Right cardiac atrium (tissue), 5 donors: ENCODE measurements around the gene SRRM2. TPM values are rescaled to one million over a fixed set of nuclear protein-coding genes. Genes with fewer than 3 reads are reported as not detected.

Experiments
- ATAC-seq, 2 donors: fragments of 200-7000 bp; cut with Tn5 transposase; one replicate each; pipeline versions ENCODE4 v1.8.0 to v1.9.1; 2020; ENCODE audit warnings: moderate library complexity in 2 of 2, mild to moderate bottlenecking in 1 of 2
- DNase-seq, 3 donors: peaks; one replicate each; pipeline ENCODE4 v3.0.0-alpha.2; 2020
- H3K27ac ChIP-seq: one replicate; pipeline ENCODE4 v1.5.1; 2013; ENCODE audit warnings: mild to moderate bottlenecking, low read length, control low read depth, moderate library complexity
- H3K27me3 ChIP-seq: one replicate; pipeline ENCODE4 v1.6.1; 2013; ENCODE audit not compliant: control insufficient read depth, insufficient read depth
- H3K4me1 ChIP-seq: one replicate; pipeline ENCODE4 v1.6.1; 2013; ENCODE audit warnings: low read length; ENCODE audit not compliant: control insufficient read depth, insufficient read depth
- H3K4me3 ChIP-seq: one replicate; pipeline ENCODE4 v1.5.1; 2013; ENCODE audit warnings: low read length, control low read depth
- H3K9me3 ChIP-seq: one replicate; pipeline ENCODE4 v1.6.1; 2013; ENCODE audit warnings: low read length; ENCODE audit not compliant: control insufficient read depth
- WGBS: extraction: QIAGEN DNeasy Blood & Tissue Kit; methylation state at CpG from one replicate; pipeline ENCODE4 v1.1.7; 2013; 5-methylcytosine and 5-hydroxymethylcytosine counted together
- intact Hi-C, 4 donors: fragments of 100-400 bp; cut with DNase I; formaldehyde crosslinking; loops; one replicate each; pipeline versions ENCODE4 v1.11.0 to v1.14.0; 2022 to 2023
- polyA plus RNA-seq: library from polyadenylated mRNA; stranded (reverse); fragments of 200-250 nt; gene quantifications from one replicate; pipeline ENCODE4 v1.2.3, GENCODE V29; 2013
- total RNA-seq, 4 donors: library from RNA; stranded (reverse); fragmentation: NEBNext Ultra II Directional; extraction: Animal tissue kit (Norgen Biotek cat#: 25700); gene quantifications; one replicate each; pipeline ENCODE4 v1.2.1, GENCODE V29; 2021
- donor health status: healthy with polysubstance abuse.
- donor health status: DM: no; HTN: yes; CAD: no.
- donor health status: DM: no; HTN: no; CAD: no.
- donor health status: DM: no; HTN: yes; CAD: no; lungs with severe emphysema.
- donor health status: DM: yes; HTN: yes; CAD: no.

The SRRM2 gene
- total and polyA plus RNA-seq, 5 donors = 299 to 402 (median 329) TPM

DNA sequence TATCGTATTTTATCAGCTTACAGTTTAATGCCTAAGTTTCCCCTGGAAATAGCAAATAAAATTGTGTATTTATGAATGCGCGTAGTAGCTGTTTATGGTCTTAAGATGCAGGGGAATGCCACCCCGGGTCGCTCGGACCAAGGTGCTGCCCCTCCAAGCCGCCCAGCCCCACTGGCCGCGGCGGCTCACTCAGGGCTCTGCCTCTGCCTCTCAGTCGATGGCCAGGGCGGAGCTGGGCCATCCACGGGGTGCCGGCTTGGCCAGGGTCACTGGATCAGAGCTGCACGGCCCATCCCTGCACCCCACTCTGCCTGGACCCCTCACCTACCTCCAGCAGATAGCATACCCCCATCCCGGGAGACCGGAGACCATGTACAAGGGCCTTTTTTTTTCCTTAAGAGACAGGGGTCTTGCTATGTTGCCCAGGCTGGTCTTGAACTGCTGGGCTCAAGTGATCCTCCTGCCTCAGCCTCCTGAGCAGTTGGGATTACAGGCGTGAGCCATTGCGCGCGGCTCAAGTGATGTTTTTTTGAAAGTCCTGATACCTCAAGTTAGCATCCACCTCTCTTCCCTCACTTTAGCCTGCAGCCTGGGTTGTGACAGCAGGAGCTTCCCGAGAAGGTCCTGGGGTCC lies 43.4 kb upstream of the SRRM2 start:
- no peak for ATAC-seq
- H3K9me3 ChIP-seq = no peaks in the 10 kb centered on the region
- 96% methylated on average over 22 of the region's 22 CpGs for WGBS

DNA sequence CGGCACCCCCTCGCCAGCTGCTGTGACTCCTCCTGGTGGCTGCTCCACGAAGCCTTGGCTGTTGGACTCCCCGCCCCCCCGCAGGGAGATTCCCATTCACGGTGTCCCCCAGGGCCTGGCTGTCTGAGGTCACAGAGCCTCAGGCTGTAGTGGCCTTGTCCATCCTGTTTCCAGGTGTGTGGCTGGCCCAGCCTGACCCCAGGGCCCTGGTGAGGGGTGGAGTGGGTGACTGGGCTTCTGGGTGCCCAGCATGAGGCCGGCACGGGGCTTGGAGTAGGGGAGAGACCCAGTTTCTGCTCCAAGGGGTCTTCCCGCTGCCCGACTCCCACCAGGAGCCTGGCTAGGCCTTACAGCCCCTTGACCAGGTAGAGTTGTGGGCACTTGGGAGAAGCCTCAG lies 42.9 kb upstream of the SRRM2 start:
- H3K27ac ChIP-seq = no peak overlapping the region
- H3K9me3 ChIP-seq = no peaks in the 10 kb centered on the region
- ATAC-seq (no peak), DNase-seq (peak in 2 of 3 donors; percentile 33 to 34)
- H3K4me1 ChIP-seq = no peaks in the 10 kb centered on the region
- H3K4me3 ChIP-seq = no peak overlapping the region
- intact Hi-C loops = no loop called here
- 93% methylated on average over 10 of the region's 10 CpGs for WGBS
- no peaks in the 10 kb centered on the region for H3K27me3 ChIP-seq

More for the DNA sequence above, 43.4 kb upstream of the SRRM2 start:
- intact Hi-C loops = no loop called here
- H3K27me3 ChIP-seq = no peaks in the 10 kb centered on the region
- DNase-seq = peak in 1 of 3 donors; percentile 40
- H3K4me1 ChIP-seq = no peaks in the 10 kb centered on the region
- no peak overlapping the region for H3K27ac ChIP-seq
- no peak overlapping the region for H3K4me3 ChIP-seq

DNA sequence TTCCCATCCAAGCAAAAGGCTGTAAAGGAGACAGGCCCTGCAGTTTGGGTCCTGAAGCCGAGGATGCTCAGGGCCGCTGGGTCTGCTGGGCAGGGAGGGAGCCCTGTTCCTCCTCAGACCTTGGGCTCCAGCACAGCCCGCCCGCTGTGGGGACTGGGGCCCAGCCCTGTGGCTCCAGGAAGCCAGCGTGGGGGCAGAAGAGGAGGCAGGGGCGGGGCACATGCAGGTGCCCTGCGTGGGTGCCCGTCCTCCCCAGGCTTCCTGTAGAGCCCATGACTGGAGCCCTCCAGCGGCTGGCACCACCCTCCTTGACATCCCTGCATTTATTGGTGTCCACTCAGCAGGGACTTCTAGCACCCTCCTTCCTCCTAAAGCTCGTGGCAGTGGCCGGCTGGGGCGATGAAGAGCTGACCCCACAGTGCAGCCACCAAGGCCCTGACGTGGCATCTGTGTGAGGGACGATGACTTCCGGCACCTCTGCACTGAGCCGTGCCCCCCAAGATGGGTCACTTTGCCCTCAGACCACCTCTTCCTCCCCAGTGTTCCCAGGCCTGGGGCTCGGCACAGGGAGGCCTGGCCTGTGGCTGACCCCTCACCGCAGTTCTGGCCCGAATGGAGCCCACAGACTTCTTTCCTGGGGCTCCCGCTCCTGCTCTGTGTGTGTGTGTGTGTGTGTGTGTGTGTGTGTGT lies 42.3 kb upstream of the SRRM2 start:
- WGBS = 82% methylated on average over 20 of the region's 20 CpGs
- Histone ChIP-seq H3K9me3 (no peaks in the 10 kb centered on the region), H3K4me1 (no peaks in the 10 kb centered on the region), H3K27ac (no peak overlapping the region), H3K27me3 (no peaks in the 10 kb centered on the region), H3K4me3 (no peak overlapping the region)
- peak in 2 of 3 donors; percentile 28 to 39 for DNase-seq
- ATAC-seq = no peak
- intact Hi-C loops = no loop called here

DNA sequence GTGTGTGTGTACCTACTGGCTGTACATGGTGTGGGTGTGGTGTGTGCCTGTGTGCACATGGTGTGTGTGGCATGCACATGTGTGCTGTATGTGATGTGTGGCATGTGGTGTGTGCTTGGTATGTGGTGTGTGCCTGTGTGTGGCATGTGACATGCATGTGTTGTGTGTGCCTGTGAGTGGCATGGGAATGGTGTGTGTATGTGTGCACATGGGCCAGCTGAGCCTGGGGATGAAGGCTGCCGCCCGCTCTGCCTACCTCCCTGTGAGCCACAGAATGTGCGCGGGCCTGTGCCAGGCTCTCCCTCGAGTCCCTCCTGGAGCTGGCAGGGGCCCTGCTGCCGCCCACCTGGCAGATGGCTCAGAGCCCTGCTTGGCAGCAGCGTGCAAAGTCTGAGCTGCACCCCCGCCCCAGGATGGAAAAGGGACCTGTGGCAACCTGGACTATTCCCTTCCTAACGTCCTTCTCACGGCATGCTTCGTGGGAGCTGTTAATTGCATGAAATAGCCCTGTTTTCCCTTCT lies 41.7 kb upstream of the SRRM2 start:
- intact Hi-C loops = no loop called here
- Histone ChIP-seq H3K27me3 (no peaks in the 10 kb centered on the region), H3K4me1 (no peaks in the 10 kb centered on the region), H3K4me3 (no peak overlapping the region), H3K9me3 (no peaks in the 10 kb centered on the region), H3K27ac (no peak overlapping the region)
- WGBS = 67% methylated on average over 11 of the region's 11 CpGs
- ATAC-seq (peak in 1 of 2 donors; percentile 4), DNase-seq (peak in 1 of 3 donors; percentile 37)

DNA sequence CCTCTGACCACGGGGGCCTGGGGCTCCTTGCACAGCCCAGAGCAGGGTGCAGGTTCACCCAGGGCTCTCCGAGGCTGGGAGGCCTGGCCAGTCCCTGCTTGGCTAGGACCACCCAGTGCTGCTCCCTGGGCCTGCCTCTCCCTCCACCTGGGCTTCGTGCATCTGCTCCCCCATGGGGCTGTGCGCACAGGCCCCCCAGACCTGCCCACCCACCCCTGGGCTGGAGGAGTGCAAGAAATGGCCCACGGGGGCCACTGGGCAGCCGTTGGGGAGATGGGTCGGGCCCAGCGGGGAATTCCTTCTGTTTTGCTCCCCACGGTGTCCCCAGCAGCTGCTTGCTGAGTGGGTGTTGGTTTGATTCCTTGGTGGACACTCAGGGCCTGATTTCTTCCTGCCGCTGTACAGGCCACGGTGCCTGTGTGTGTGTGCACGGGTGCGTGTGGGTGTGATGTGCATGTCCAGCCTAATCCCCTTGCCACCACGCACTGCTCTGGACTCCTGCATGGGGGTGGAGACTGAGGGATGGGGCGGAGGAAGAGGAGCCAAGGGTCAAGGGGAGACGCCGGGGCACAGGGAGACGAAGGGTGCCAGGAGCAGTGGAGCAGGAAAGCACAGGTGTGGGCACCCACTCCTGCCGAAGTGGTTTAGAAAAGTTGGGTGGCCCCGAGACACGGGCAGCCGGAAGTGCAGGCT lies 40.9 kb upstream of the SRRM2 start:
- peak in 1 of 3 donors; percentile 36 for DNase-seq
- no peaks in the 10 kb centered on the region for H3K9me3 ChIP-seq
- intact Hi-C loops = no loop called here
- WGBS = 62% methylated on average over 22 of the region's 22 CpGs
- no peaks in the 10 kb centered on the region for H3K27me3 ChIP-seq
- no peak overlapping the region for H3K4me3 ChIP-seq
- ATAC-seq = no peak
- no peaks in the 10 kb centered on the region for H3K4me1 ChIP-seq
- H3K27ac ChIP-seq = no peak overlapping the region

DNA sequence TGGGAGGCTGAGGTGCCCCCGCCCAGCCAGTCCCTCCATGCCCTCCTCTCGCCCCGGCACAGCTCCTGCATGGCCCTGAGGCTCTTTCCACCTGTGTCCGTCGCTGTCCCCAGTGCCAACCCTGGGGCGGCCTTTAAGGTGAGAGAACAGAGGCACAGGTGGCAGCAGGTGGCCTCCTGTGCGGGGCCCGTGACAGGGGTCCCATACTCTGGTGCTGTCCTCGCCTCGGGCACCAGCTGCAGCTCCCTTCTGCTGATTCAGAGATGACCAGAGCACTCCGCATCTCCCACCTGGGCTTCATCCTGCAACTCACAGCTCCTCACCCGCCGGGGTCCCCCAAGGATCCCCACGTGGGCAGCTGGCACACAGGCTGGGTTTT lies 40.4 kb upstream of the SRRM2 start:
- intact Hi-C loops = no loop called here
- Histone ChIP-seq H3K27ac (no peak overlapping the region), H3K4me1 (no peaks in the 10 kb centered on the region), H3K27me3 (no peaks in the 10 kb centered on the region), H3K4me3 (no peak overlapping the region), H3K9me3 (no peaks in the 10 kb centered on the region)
- DNase-seq (peak in 1 of 3 donors; percentile 45), ATAC-seq (no peak)
- WGBS = 81% methylated on average over 14 of the region's 14 CpGs

DNA sequence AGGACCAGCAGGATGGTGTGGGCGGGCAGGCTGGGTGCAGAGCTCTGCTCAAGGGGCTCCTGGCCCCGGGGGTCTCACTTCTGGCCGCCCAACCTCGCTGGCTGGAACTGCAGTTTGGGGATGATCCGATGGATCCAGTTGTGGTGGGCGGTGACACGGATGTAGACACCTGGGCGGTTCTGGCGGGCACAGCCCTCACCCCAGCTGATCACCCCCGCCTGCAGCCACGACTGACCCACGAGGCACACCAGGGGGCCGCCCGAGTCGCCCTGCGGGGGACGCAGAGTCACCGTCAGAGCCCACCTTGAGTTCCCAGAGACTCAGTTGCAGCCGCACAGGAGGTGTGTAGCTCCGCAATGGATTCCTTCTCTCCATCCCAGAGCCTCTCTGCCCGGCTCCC lies 39.9 kb upstream of the SRRM2 start:
- no peaks in the 10 kb centered on the region for H3K27me3 ChIP-seq
- no peaks in the 10 kb centered on the region for H3K9me3 ChIP-seq
- DNase-seq (peak in 1 of 3 donors; percentile 53), ATAC-seq (no peak)
- no peak overlapping the region for H3K27ac ChIP-seq
- H3K4me1 ChIP-seq = no peaks in the 10 kb centered on the region
- intact Hi-C loops = no loop called here
- no peak overlapping the region for H3K4me3 ChIP-seq
- 81% methylated on average over 21 of the region's 21 CpGs for WGBS

DNA sequence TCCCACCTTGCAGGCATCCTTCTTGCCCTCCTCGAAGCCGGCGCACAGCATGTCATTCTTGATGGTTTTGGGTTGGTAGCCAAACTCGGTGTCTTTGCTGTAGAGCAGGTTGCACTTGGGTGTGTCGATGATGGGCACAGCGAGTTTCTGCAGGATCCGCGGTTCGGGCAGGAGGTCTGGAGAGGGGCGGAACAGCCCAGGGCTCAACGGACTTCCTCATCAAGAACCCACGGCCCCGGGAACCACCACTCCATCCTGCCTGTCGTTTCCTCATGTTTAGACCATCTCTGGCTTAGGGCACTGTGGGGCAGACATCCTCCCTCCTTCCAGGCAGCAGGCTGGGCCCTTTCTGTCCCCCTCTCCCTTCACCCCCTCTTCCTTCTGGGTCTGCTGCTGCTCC lies 38.9 kb upstream of the SRRM2 start:
- no peak overlapping the region for H3K4me3 ChIP-seq
- ATAC-seq (no peak), DNase-seq (no peak)
- H3K27me3 ChIP-seq = no peaks in the 10 kb centered on the region
- intact Hi-C loops = no loop called here
- H3K27ac ChIP-seq = no peak overlapping the region
- no peaks in the 10 kb centered on the region for H3K4me1 ChIP-seq
- no peaks in the 10 kb centered on the region for H3K9me3 ChIP-seq
- 79% methylated on average over 14 of the region's 14 CpGs for WGBS

DNA sequence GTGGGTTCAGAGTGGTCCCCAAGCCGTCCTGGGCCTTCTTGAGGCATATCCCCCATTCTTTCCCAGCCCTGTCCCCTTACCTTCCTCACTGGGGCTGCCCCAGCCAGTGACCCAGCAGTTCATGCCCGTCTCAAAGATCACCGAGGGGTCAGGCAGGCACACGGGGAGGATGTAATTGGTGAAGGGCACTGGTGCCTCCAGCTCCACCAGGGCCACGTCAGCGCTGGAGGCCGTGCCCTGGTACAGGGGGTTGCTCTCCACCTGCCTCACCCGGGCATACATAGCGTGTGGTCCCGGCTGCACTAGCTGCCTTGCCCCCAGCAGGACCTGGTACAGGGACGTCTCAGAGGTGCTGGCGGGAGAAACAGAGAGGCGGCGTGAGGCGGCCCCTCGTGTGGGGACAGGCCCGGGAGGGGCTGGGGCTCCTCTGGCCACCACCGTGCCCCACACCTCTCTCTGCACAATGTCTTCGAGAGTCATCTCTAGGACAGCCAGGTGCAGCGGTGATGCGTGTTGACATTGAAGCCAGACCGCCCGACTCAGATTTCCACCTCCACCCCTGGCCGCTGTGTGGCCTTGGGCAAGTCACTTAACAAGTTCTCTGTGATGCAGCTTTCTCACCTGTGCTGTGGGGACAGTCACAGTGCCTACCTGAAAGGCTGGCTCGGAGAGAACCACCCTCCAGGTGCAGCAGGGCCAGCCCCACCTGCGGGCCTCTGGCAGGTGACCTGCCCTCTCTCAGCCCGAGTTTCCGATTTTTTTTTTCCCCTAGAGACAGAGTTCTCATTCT lies 38.3 kb upstream of the SRRM2 start:
- H3K9me3 ChIP-seq = no peaks in the 10 kb centered on the region
- DNase-seq (no peak), ATAC-seq (no peak)
- 85% methylated on average over 28 of the region's 28 CpGs for WGBS
- H3K4me3 ChIP-seq = no peak overlapping the region
- no peak overlapping the region for H3K27ac ChIP-seq
- intact Hi-C loops = no loop called here
- H3K4me1 ChIP-seq = no peaks in the 10 kb centered on the region
- H3K27me3 ChIP-seq = no peaks in the 10 kb centered on the region

DNA sequence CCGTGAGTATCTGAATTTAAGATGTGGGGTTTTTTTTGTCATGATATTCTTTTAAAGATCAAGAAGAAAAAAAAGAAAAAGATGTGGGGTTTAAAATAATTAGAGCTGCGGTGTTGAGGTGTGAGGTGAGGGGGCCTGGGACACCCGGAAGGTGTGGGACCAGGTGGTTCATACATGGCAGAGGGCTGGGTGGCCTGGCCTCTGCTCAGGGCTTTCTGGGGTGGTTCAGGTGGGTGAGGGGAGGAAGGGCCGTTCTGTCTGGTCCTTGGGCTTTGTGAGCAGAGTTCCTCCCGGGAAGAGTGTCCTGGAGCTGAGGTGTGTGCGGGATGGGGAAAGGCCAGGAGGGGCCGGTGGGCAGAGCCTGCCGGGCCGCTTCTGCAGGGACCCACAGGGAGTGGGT lies 37.4 kb upstream of the SRRM2 start:
- no peaks in the 10 kb centered on the region for H3K4me1 ChIP-seq
- DNase-seq = no peak
- H3K27me3 ChIP-seq = no peaks in the 10 kb centered on the region
- H3K9me3 ChIP-seq = no peaks in the 10 kb centered on the region
- 31% methylated on average over 9 of the region's 9 CpGs for WGBS
- H3K4me3 ChIP-seq = no peak overlapping the region
- H3K27ac ChIP-seq = no peak overlapping the region
- intact Hi-C loops = no loop called here
- no peak for ATAC-seq
